Fibroblast of pulmonary artery (primary cell): ENCODE measurements around the gene SH3PXD2A.
"Not testable (repeated sequence)": the region's sequence is repeated elsewhere in the genome, so short reads cannot be mapped to it uniquely, and the experiment has no call there.

Source experiments
- DNase-seq: peaks from one replicate; pipeline ENCODE4 v3.0.0-alpha.2; 2010; ENCODE audit warnings: low read depth
- H3K4me3 ChIP-seq: replicated peaks from 2 replicates; pipeline ENCODE4 v1.5.1; 2011; ENCODE audit warnings: low read depth, mild to moderate bottlenecking, control low read depth, low read length, moderate library complexity
- TF ChIP-seq, protein P1 (sequence below): IDR thresholded peaks from 2 replicates; pipeline ENCODE4 v1.5.1; 2011; ENCODE audit warnings: mild to moderate bottlenecking, control low read depth, low read length, inconsistent platforms; ENCODE audit errors: missing control alignments

SH3PXD2A gene

DNA sequence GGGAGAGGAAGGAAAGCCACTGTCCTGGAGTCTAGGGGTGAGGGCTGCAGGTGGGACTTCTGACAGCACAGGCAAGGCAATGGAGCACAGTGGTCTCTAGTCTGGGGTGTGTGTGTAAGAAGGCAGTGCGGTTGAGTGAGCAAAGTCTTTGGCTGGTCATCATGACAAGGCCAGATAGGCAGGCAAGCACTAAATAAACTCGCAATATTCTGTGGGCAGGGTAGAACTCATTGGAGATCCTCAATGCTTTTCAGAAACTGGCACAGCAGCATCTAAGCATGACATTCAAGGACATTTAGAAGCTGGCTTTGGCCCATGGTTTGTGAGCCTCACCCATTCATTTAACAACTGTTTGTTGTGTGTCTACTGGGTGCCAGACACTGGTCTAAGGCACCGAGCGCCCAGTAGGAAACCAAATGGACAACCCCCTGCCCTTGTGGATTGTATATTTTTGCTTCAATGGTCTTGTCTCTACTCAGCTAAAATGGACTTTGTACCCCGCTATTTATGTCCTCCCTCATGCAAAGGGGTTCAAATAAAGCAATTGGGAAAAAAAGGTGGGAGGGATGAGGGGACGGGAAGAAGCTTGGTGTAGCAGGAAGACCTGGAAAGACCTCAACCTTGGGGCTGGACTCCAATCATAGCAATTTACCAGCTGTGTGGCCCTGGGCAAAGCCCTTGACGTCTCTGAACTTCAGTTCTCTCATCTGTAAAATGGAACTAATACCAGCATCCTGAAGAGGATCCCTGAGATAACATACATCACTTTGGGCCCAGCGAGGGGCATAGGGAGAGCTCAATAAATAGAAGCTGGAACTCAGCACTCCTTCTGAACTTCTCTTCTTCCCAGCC, 245.9 kb downstream of the SH3PXD2A start:
- no peak for DNase-seq
- TF ChIP-seq, protein P1, sequence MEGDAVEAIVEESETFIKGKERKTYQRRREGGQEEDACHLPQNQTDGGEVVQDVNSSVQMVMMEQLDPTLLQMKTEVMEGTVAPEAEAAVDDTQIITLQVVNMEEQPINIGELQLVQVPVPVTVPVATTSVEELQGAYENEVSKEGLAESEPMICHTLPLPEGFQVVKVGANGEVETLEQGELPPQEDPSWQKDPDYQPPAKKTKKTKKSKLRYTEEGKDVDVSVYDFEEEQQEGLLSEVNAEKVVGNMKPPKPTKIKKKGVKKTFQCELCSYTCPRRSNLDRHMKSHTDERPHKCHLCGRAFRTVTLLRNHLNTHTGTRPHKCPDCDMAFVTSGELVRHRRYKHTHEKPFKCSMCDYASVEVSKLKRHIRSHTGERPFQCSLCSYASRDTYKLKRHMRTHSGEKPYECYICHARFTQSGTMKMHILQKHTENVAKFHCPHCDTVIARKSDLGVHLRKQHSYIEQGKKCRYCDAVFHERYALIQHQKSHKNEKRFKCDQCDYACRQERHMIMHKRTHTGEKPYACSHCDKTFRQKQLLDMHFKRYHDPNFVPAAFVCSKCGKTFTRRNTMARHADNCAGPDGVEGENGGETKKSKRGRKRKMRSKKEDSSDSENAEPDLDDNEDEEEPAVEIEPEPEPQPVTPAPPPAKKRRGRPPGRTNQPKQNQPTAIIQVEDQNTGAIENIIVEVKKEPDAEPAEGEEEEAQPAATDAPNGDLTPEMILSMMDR, result no peak
- no peak overlapping the region for H3K4me3 ChIP-seq

DNA sequence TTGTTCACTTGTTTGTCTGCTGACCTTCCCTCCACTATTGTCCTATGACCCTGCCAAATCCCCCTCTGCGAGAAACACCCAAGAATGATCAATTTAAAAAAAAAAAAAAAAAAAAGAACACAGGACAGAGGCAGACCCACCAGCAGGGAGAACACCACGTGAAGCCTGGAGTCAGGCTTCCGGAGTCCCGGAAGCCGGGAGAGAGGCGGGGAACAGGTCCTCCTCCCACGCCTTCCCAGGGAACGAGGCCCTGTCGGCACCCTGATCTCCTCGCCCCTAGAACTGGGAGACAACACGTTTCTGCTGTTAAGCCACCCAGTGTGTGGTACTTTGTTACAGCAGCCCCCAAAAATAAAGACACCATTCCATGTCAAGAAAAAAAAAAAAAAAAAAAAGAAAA, 247.3 kb downstream of the SH3PXD2A start:
- DNase-seq, result peak; percentile 42
- H3K4me3 ChIP-seq, result not testable (repeated sequence)

DNA sequence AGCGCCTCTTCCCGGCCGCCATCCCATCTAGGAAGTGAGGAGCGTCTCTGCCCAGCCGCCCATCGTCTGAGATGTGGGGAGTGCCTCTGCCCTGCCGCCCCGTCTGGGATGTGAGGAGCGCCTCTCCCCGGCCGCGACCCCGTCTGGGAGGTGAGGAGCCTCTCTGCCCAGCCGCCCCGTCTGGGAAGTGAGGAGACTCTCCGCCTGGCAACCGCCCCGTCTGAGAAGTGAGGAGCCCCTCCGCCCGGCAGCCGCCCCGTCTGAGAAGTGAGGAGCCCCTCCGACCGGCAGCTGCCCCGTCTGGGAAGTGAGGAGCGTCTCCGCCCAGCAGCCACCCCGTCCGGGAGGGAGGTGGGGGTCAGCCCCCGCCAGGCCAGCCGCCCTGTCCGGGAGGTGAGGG, 248.3 kb downstream of the SH3PXD2A start:
- DNase-seq, H3K4me3 ChIP-seq: not testable (repeated sequence)

DNA sequence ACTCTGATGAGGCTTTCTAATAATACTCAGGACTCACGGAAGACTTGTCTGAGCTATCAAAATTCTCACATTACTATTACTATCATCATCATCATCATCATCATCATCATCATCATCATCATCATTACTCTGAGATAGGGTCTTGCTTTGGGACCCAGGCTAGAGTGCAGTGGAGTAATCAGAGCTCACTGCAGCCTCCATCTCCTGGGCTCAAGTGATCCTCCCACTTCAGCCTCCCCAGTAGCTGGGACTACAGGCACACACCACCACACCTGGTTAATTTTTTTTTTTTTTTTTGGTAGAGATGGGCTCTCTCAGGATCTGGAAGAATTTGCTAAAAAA, 249.3 kb downstream of the SH3PXD2A start:
- not testable (repeated sequence) for H3K4me3 ChIP-seq, DNase-seq

DNA sequence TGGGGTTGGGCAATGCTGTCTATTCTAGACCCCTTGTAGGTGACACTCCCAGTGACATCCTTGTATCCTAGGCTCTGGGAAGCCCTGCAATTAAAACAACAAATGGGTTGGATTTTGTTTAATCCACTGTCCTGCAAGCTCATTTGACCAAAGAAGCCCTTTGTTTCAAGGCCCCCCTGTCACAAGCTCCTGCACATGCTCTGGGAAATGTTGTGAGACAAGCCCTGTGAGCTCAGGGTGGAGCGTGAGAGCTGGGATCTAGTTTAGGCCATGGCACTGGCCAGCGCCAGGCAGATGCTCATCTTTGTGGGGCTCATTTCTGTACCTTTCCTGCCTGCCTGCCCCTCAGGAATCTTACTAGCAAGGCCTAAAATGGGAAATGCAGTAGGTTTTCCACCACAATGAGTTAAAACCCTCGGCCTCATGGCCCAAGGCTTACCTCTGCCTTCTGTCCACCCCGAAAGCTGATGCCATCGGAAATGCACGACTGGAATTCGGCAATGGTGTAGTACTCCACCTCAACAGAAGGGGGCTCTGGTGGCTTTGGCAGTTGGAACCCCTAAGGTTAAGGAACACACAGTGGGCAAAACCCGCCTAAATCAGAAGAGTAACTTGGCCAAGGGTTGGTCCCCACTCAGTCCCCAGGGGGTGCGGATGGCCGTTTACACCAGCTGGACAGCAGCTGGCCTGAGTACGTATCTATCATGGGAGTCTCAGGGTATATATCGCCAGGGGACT, 249.8 kb downstream of the SH3PXD2A start:
- DNase-seq, result peak; percentile 73
- TF ChIP-seq, protein P1, result peak; percentile 91
- H3K4me3 ChIP-seq, result no peak overlapping the region

DNA sequence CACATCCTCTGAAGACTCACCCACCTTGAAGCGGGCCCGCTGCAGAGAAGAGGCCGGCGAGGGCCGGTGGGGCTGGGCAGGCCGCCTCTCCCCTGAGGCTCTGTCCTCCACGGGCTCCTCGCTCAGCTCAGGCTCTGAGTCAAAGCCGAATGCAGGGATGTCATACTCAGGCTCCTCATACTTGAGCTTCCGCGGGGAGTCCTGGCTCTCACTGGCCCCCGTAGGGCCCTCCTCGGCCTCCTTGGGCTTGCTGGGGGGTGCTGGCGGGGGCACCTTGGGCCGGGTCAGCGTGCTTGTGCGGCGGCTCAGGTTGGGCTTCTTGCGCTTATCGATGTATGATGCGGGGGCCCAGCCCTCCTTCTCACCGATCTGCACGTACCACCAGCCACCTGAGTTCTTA, 252.0 kb downstream of the SH3PXD2A start:
- DNase-seq, result no peak
- H3K4me3 ChIP-seq, result no peak overlapping the region
- TF ChIP-seq, protein P1, result no peak

DNA sequence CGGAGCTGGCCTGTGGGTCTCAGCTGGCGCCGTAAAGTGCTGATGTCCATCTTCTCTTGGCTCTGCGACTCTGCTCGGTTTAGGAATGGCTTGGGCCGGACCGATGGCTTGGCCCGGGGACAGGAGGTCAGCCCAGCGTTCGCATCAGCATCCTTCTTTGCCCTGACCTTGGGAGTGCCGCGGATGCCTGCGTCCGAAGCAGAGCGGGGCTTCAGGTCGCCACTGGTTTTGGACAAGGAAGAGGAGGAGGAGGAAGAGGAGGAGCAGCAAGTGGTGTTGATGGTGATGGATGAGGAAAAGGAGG, 252.6 kb downstream of the SH3PXD2A start:
- no peak for DNase-seq
- H3K4me3 ChIP-seq, result no peak overlapping the region
- TF ChIP-seq, protein P1, result no peak

DNA sequence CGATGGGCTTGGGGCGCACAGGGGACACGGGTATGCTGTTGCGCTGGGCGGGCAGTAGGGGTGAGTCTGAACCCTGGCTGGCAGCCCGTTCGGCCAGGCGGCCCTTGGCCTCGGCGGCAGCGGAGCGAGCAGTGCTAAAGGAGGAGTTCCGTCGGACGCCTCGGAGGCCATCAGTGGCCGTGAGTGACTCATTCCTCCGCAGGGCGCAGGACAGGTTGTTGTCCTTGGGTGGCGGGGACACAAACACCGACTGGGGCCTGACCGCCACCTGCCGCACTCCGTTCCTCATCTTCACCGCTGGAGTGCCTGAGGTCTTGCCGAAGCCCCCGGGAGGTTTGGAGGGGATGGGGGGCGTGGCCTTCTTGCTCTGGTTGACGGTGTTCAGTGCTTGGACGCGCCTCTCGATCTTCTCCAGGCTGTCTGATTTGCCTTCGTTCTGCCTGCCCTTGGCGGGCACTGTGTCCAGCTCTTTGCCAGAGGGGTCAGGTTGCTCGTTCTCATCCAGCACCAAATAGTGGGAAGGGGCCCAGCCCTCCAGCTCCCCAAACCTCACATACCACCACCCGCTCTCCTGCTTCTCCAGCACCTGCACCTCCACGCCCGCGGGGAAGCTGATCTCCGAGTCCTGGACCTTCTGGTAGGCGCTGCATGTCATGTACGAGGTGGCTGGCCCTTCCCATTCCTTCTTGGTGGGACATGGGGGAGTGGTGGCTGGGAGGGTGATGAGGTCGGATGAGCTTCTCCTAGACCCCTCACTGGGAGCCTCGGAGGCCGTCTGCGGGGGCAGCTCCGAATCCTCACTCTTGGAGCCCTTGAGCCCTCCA, 253.1 kb downstream of the SH3PXD2A start:
- H3K4me3 ChIP-seq, result no peak overlapping the region
- TF ChIP-seq, protein P1, result no peak
- DNase-seq, result no peak
